ENCODE measurements around the gene CLCN1. TPM values are rescaled to one million over a fixed set of nuclear protein-coding genes. Genes with fewer than 3 reads are reported as not detected.

CLCN1 gene
- total and polyA plus RNA-seq, 2 of the 8 experiments (the other 6 are each of a cell fraction or from before 2014, with no cell fraction given) = 0.36 to 0.41 TPM

- Histone ChIP-seq H3K9me3 (ENCODE audit: insufficient read depth in 2 of 2, low read depth in 1 of 2, low read length in 1 of 2) (no peaks in the 10 kb centered on the region), H3K4me1 (replicated peaks in 1 of 4; ENCODE audit: control insufficient read depth in 3 of 4, insufficient read depth in 4 of 4, low read length in 3 of 4) (peaks cover 0 to 9% (median 2%) of the 10 kb centered on the region in 4 experiments; a peak in 5 of 7 replicates), H2BK15ac (ENCODE audit: low read length) (no peak overlapping the region), H2BK120ac (replicated peaks; ENCODE audit: low read depth, low read length) (no peak overlapping the region), H4K20me1 (replicated peaks in 1 of 2; ENCODE audit: control insufficient read depth in 1 of 2, insufficient read depth in 2 of 2, low read length in 2 of 2) (peaks cover 46 to 61% of the 10 kb centered on the region in 2 experiments), H2BK12ac (ENCODE audit: low read depth, low read length) (no peak overlapping the region), H4K5ac (ENCODE audit: insufficient read length, low read depth, low read length) (no peak overlapping the region), H3K23ac (ENCODE audit: insufficient read length) (no peak overlapping the region), H3K14ac (ENCODE audit: insufficient read length) (no peak overlapping the region), H2AFZ (ENCODE audit: low read length) (no peak overlapping the region), H3K27ac (ENCODE audit: low read depth, low read length) (no peak overlapping the region), H2BK5ac (ENCODE audit: low read depth, low read length) (peak overlapping the region; percentile 78; the same call in 1 of the 2 replicates), H3K9ac (replicated peaks in 1 of 4; ENCODE audit: extremely low read depth in 1 of 4, low read depth in 3 of 4, low read length in 3 of 4) (no peak overlapping the region), H3K36me3 (ENCODE audit: control insufficient read depth in 2 of 4, insufficient read depth in 4 of 4, low read length in 3 of 4) (peaks cover 21 to 77% (median 51%) of the 10 kb centered on the region in 4 experiments), H2AK5ac (ENCODE audit: low read depth, low read length) (no peak overlapping the region), H3K79me2 (ENCODE audit: control insufficient read depth in 1 of 2, insufficient read depth in 2 of 2, low read length in 2 of 2) (peaks cover 3 to 31% of the 10 kb centered on the region in 2 experiments; a peak in 3 of 4 replicates), H3K27me3 (replicated peaks in 1 of 4; ENCODE audit: control insufficient read depth in 3 of 4, extremely low read depth in 1 of 4, insufficient read depth in 3 of 4, low read length in 3 of 4) (no peaks in the 10 kb centered on the region), H3K4me3 (ENCODE audit: extremely low read depth in 1 of 4, insufficient read depth in 2 of 4, low read depth in 3 of 4, low read length in 4 of 4) (no peak overlapping the region), H2BK20ac (ENCODE audit: low read length) (no peak overlapping the region), H3K4me2 (ENCODE audit: insufficient read depth in 1 of 2, low read depth in 2 of 2, low read length in 2 of 2) (no peak overlapping the region), H3K23me2 (ENCODE audit: low read depth, low read length) (peaks cover 4% of the 10 kb centered on the region; the same call in 1 of the 2 replicates), H4K8ac (ENCODE audit: extremely low read depth, insufficient read depth, low read length) (no peak overlapping the region), H4K91ac (replicated peaks; ENCODE audit: insufficient read length, low read length) (no peak overlapping the region), H3K79me1 (ENCODE audit: low read depth, low read length) (peaks cover 25% of the 10 kb centered on the region), H3K56ac (replicated peaks; ENCODE audit: insufficient read length, low read depth, low read length) (no peak overlapping the region), H3K18ac (ENCODE audit: extremely low read depth, low read length) (no peak overlapping the region), H3K4ac (replicated peaks; ENCODE audit: insufficient read length, low read depth, low read length) (no peak overlapping the region)
- ChIA-PET POLR2A (ENCODE audit: partially characterized antibody) (interaction anchor here (0.5 to 25.2 kb wide), 12 partner anchors 8 to 534 kb away, joined by 3 to 518 read pairs (median 10); partner anchors contain the start of genes EPHA1, FAM131B and ZYX), CTCF (ENCODE audit: partially characterized antibody) (interaction anchor here (0.6 to 23.5 kb wide), 26 partner anchors 10 to 127 kb away, joined by 3 to 359 read pairs (median 5); partner anchors contain the start of genes CLCN1, EPHA1 and ZYX)
- TF ChIP-seq, protein P1, sequence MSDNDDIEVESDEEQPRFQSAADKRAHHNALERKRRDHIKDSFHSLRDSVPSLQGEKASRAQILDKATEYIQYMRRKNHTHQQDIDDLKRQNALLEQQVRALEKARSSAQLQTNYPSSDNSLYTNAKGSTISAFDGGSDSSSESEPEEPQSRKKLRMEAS (IDR thresholded peaks at IDR 0.05) = 0 out of 2 replicates have a peak, but pooled peaks have one; percentile 3
- TF ChIP-seq RFX5 (IDR thresholded peaks at IDR 0.05; ENCODE audit: borderline replicate concordance, low read depth, low read length) (no peak), POLR2A (IDR thresholded peaks at IDR 0.05; ENCODE audit: control extremely low read depth in 1 of 2, low read depth in 2 of 2, low read length in 2 of 2) (peak in 1 of 2 experiments; percentile 59; a peak in 1 of 3 replicates)
- DNase-seq (ENCODE audit: low read depth in 1 of 2, low spot score in 2 of 2) (no peak), FAIRE-seq (no peak)
- 83% methylated on average over 3 of the region's 10 CpGs; no CpG with 5 or more reads in 1 of the 2 experiments for WGBS, 2 experiments (ENCODE audit: extremely low coverage in 1 of 2, insufficient coverage in 1 of 2, insufficient read length in 1 of 2, insufficient replicate concordance in 2 of 2, low coverage in 1 of 2, low lambda C conversion rate in 2 of 2, missing lambda C conversion rate in 1 of 2)
These were observed 72.1 kb downstream of the CLCN1 start for GRCh38 chr7:143388051-143388450.
